Measurements from ENCODE around the gene PAOX.
"Not testable (repeated sequence)": the region's sequence is repeated elsewhere in the genome, so short reads cannot be mapped to it uniquely, and the experiment has no call there.

The PAOX gene

GRCh38 chr10:133411523-133412380 lies 32.7 kb downstream of the PAOX start:
- no peak for DNase-seq

- DNase-seq = no peak
Observed at GRCh38 chr10:133412381-133412711, 33.3 kb downstream of the PAOX start.

GRCh38 chr10:133414401-133414800 lies 35.3 kb downstream of the PAOX start:
- DNase-seq = not testable (repeated sequence)

- DNase-seq = no peak
Observed at GRCh38 chr10:133415752-133416151, 36.7 kb downstream of the PAOX start.

GRCh38 chr10:133418289-133418993 lies 39.4 kb downstream of the PAOX start:
- no peak for DNase-seq

GRCh38 chr10:133419211-133419950 lies 40.3 kb downstream of the PAOX start:
- no peak for DNase-seq

- DNase-seq = no peak
Observed at GRCh38 chr10:133420028-133420427, 41.0 kb downstream of the PAOX start.

DNA sequence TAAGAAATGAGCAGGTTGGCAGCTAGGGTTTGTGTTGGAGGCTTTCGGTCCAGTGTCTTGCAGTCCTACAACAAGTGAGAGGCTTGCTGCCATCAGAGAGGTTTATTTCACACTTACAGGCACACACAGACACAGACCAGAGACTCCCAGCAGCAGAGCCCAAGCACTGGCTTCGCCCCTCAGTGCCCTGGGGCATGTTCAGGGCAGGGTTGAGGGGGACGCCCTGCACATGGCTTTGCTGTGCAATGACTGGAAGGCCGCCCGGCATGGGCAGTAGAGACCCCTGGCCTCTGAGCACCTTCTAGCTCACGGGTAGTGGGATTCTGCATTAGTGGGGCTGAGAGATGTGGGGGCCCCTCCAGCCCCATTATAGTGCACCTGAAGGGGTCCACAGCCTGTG lies 41.5 kb downstream of the PAOX start:
- no peak for DNase-seq

- DNase-seq = no peak
Observed at GRCh38 chr10:133421336-133422222, 42.5 kb downstream of the PAOX start.

DNA sequence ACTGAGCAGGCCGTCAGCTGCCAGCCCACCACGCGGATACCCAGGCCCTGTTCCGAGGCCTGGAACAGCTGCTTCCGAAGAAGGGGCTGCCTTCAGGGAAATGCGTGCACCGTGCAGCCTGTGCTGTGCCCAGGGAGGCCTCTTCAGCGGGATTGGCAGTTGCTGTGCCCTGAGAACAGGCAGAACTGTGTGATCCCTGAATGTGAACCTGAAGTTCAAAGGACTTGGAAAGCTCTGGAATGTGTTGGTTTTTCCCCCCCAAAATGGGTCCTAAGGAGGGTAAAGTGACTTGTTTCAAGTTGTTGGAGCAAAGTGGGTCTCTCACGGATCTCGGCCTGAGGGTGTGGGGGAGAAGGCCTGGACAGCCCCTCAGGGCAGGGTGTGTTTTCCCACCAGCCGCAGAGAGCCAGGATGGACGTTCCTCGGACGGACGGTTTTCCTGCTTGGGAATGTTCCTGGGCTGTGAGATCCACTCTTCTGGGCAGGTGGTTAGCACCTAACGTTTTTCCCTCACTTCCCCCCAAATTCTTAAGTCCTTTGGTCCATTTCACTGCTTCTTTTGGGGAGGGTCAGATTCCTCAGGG lies 43.3 kb downstream of the PAOX start:
- DNase-seq = no peak

GRCh38 chr10:133422807-133423771 lies 44.0 kb downstream of the PAOX start:
- no peak for DNase-seq

DNA sequence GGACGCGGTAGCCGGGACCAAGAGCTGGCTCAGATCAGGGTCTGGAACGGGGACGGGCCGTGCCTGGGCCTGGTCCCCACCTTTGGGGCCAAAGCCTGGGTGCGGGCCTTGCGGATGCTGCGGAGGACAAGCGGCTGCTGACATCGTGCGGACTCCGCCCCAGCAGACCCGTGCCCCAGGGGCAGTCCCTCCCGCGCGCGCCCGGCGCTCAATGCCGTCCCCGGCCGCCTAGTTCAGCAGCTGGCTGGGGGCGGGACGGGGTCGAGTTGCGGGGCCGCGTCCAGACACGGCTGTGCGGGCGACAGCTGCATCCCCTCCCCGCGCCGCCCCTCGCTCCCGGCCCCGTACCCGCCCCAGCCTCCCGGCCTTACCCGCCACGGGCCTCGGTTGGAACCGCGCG lies 45.0 kb downstream of the PAOX start:
- not testable (repeated sequence) for DNase-seq

DNA sequence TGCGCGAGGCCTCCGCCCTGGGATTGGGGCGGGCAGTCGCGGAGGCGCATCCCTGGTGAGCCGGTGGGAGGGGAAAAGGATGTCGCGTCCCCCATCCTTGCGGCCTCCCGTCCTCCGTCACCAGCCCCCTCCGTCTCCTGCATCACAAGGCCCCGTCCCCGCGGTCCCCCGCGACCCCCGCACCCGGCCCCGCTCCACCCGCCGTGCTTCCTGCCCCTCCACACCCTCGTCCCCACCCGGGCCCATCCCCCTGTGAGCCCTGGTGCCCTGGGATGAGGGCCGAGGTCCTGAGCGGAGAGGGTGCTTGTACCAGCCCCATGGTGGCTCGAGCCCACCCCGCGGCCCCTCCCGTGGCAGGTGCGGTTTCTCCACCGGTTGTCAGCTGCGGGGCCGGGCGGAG lies 45.5 kb downstream of the PAOX start, which contains the start of gene SPRN:
Gene SPRN (minus strand): TSS at position 25 of the 400 bp plus-strand sequence. CDS start 944 bp downstream, outside the sequence.
- DNase-seq = not testable (repeated sequence)

- not testable (repeated sequence) for DNase-seq
Observed at GRCh38 chr10:133429571-133429970, 50.5 kb downstream of the PAOX start.

- not testable (repeated sequence) for DNase-seq
Observed at GRCh38 chr10:133431888-133432613, 53.0 kb downstream of the PAOX start.

- not testable (repeated sequence) for DNase-seq
Observed at GRCh38 chr10:133432789-133433188, 53.7 kb downstream of the PAOX start.

DNA sequence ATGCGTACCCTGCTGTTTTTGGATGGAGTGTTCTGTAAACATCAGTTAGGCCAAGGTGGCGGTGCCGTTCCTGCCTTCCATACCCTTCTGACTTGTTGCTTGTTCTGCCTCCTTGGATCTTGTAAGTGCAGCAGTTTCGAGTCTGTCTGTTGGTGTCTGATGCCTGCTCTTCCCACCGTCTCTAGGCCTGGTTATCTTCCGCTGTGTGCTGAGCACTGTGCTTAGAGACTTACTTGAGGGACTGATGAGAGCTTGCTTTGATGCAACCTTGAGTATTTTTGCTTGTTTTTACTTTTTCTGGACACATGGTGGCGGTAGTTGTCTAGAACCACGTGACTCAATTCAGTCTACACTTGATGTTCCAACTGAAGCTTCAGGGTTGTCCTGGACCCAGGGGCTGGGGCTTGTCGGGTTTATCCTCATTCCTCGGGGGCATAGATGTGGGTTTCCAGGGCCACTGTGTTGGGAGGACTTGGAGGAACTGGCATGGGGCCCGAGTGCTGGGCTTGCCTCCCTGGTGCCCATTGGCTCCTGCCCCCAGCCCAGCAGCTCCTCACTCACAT lies 59.7 kb downstream of the PAOX start:
- no peak for DNase-seq

DNA sequence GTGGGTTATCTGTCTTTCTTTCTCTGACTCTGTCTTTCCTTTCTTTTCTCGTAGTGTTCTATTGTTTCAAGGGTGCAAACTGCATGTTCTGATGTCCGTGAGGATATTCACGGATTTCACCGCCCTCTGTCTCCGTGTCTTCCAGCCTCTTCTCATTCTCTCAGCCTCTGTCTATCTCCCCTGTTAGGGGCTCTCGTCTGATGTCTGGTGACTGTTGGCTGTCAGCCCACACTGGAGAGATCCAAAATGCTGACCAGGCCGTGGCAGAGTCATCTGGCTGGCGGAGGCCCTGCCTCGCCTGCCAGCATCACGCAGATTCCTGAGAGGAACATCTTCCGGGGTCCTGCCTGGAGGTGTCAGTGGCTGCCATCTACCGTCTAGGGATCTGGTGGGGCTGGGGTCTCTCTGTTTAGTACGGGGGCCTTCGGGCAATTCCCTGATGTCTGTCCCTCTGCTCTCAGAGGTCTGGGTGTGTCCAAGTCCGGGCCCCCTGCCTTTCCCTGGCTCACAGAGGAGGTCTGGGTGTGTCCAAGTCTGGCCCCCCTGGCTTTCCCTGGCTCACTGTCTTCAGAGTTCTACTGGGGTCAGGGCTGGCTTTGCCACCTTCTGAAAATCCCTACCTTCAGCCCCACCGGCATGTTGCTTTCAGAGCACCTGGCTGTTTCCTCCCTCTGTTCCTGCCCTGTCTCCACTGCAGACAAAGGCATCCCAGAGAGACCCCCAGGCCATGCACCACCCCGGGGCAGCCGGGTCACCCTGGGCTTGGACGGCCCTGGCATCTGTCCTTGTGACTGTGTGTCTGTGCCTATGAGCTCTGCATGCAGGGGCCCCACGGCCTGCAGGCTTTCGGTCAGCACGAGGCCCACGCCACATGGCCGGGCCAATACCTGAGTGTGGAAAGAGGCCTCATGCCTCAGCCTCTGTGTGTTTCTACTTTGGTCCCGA lies 60.7 kb downstream of the PAOX start:
- DNase-seq = no peak

Measured in NCI-H1694 treated with DMSO at 0.1 percent for 48 hours (cell line).